SK-N-SH (cell line): Measurements from ENCODE around the gene RNU6-9. TPM values are rescaled to one million over a fixed set of nuclear protein-coding genes. Genes with fewer than 3 reads are reported as not detected.
A peak's percentile ranks its signal among the peaks of the same experiment; 100 is the strongest.

Source experiments
- CTCF ChIA-PET: fragments of 300-600, 350-600 bp; formaldehyde crosslinking; extraction: SDS; loops from one replicate; lab custom pipeline; 2021; lab: Yijun Ruan, JAX
- POLR2A ChIA-PET: fragments of 350-600 bp; sonication (Branson Sonifier 250); formaldehyde crosslinking; extraction: SDS; loops from one replicate; lab custom pipeline; 2020; ENCODE audit warnings: antibody characterized with exemption, inconsistent platforms; lab: Yijun Ruan, JAX
- DNase-seq: peaks from one replicate; pipeline ENCODE4 v3.0.0; 2012
- H2AFZ ChIP-seq: fragments of 200-600 bp; sonication (generic); 2 replicates; pipeline ENCODE4 v1.8.1; 2016; ENCODE audit warnings: antibody characterized with exemption, mild to moderate bottlenecking, low read depth
- H3F3A ChIP-seq: fragments of 200-600 bp; sonication (generic); replicated peaks from 2 replicates; pipeline ENCODE3; 2016; ENCODE audit warnings: antibody characterized with exemption, mild to moderate bottlenecking; ENCODE audit not compliant: insufficient read depth
- H3K27ac ChIP-seq, 2 experiments: fragments of 200-500 bp in 1 of 2; fragments of 200-600 bp in 1 of 2; sonication (Bioruptor generic) in 1 of 2; sonication (generic), shearing (Covaris generic) in 1 of 2; 2 replicates each; pipeline versions ENCODE4 v1.5.1 to v1.6.1; 2014 to 2016; ENCODE audit warnings: low read depth in 2 of 2, inconsistent platforms in 1 of 2, low read length in 1 of 2, mild to moderate bottlenecking in 1 of 2, mixed read lengths in 1 of 2
- H3K27me3 ChIP-seq: fragments of 200-600 bp; sonication (generic), shearing (Covaris generic); 2 replicates; pipeline ENCODE4 v1.6.1; 2016; ENCODE audit warnings: mixed run types; ENCODE audit not compliant: insufficient read depth
- H3K36me3 ChIP-seq, 2 experiments: fragments of 200-500 bp in 1 of 2; fragments of 200-600 bp in 1 of 2; sonication (Bioruptor generic) in 1 of 2; sonication (generic) in 1 of 2; replicated peaks in 1 of 2; 2 replicates each; pipeline versions ENCODE3 to v1.5.1; 2014 to 2016; ENCODE audit warnings: low read length in 1 of 2, mild to moderate bottlenecking in 1 of 2; ENCODE audit not compliant: insufficient read depth in 2 of 2, control insufficient read depth in 1 of 2
- H3K4me1 ChIP-seq, 2 experiments: fragments of 200-500 bp in 1 of 2; fragments of 200-600 bp in 1 of 2; sonication (Bioruptor generic) in 1 of 2; sonication (generic), shearing (Covaris generic) in 1 of 2; 2 replicates each; pipeline versions ENCODE4 v1.5.1 to v1.6.1; 2014 to 2016; ENCODE audit warnings: low read depth in 1 of 2, low read length in 1 of 2, mixed run types in 1 of 2; ENCODE audit not compliant: insufficient read depth in 2 of 2, control insufficient read depth in 1 of 2
- H3K4me2 ChIP-seq: fragments of 200-600 bp; sonication (generic), shearing (Covaris generic); 2 replicates; pipeline ENCODE4 v1.6.1; 2017; ENCODE audit warnings: mixed run types
- H3K4me3 ChIP-seq, 2 experiments: fragments of 200-500 bp in 1 of 2; fragments of 200-600 bp in 1 of 2; sonication (Bioruptor generic) in 1 of 2; sonication (generic), shearing (Covaris generic) in 1 of 2; 2 replicates each; pipeline versions ENCODE4 v1.5.1 to v1.8.1; 2014 to 2016; ENCODE audit warnings: low read depth in 2 of 2, inconsistent platforms in 1 of 2, low read length in 1 of 2, mild to moderate bottlenecking in 1 of 2, mixed read lengths in 1 of 2, moderate library complexity in 1 of 2
- H3K79me2 ChIP-seq: fragments of 200-600 bp; sonication (generic); 2 replicates; pipeline ENCODE4 v1.8.1; 2017; ENCODE audit warnings: mild to moderate bottlenecking; ENCODE audit not compliant: insufficient read depth
- H3K9ac ChIP-seq: fragments of 200-600 bp; sonication (generic); 2 replicates; pipeline ENCODE4 v1.6.1; 2017; ENCODE audit warnings: mixed run types
- H3K9me2 ChIP-seq: fragments of 200-600 bp; sonication (generic); 2 replicates; pipeline ENCODE4 v1.6.1; 2017; ENCODE audit warnings: mixed run types
- H3K9me3 ChIP-seq: fragments of 200-600 bp; sonication (generic); 2 replicates; pipeline ENCODE4 v1.6.1; 2017; ENCODE audit warnings: mixed run types, mild to moderate bottlenecking, moderate library complexity
- H4K20me1 ChIP-seq: fragments of 200-600 bp; sonication (generic); 2 replicates; pipeline ENCODE4 v1.6.1; 2017; ENCODE audit warnings: mild to moderate bottlenecking, mixed run types; ENCODE audit not compliant: insufficient read depth
- EP300 ChIP-seq, 2 experiments: IDR thresholded peaks; 2 replicates each; pipeline versions ENCODE4 v1.4.0 to v1.6.1; 2012; ENCODE audit warnings: borderline replicate concordance in 1 of 2, low read depth in 1 of 2, low read length in 1 of 2
- FOSL2 ChIP-seq: IDR thresholded peaks from 2 replicates; pipeline ENCODE4 v1.4.0; 2012; ENCODE audit warnings: low read depth, mild to moderate bottlenecking, moderate library complexity, borderline replicate concordance
- GABPA ChIP-seq: IDR thresholded peaks from 2 replicates; pipeline ENCODE4 v1.4.0; 2012; ENCODE audit warnings: low read depth, mild to moderate bottlenecking
- PBX3 ChIP-seq: IDR thresholded peaks from 2 replicates; pipeline ENCODE4; 2012
- REST ChIP-seq: IDR thresholded peaks from 2 replicates; pipeline ENCODE4 v1.6.1; 2012; ENCODE audit warnings: mild to moderate bottlenecking, low read depth, low read length, moderate library complexity
- RFX5 ChIP-seq: IDR thresholded peaks from 2 replicates; pipeline ENCODE4 v1.6.1; 2012; ENCODE audit warnings: mild to moderate bottlenecking, improper control_type of control experiment, low read length
- SIN3A ChIP-seq: IDR thresholded peaks from 2 replicates; pipeline ENCODE4 v1.6.1; 2012; ENCODE audit warnings: low read depth, mild to moderate bottlenecking, low read length, moderate library complexity, borderline replicate concordance
- SMC3 ChIP-seq: IDR thresholded peaks from 2 replicates; pipeline ENCODE4 v1.6.1; 2012; ENCODE audit warnings: low read depth, low read length, improper control_type of control experiment
- TAF1 ChIP-seq: IDR thresholded peaks from 2 replicates; pipeline ENCODE4 v1.6.1; 2012; ENCODE audit warnings: low read depth, mild to moderate bottlenecking, low read length, moderate library complexity, borderline replicate concordance
- TCF12 ChIP-seq: IDR thresholded peaks from 2 replicates; pipeline ENCODE4 v1.4.0; 2012
- USF1 ChIP-seq: IDR thresholded peaks from 2 replicates; pipeline ENCODE4 v1.4.0; 2012; ENCODE audit warnings: low read depth, borderline replicate concordance
- YY1 ChIP-seq: IDR thresholded peaks from 2 replicates; pipeline ENCODE4 v1.4.0; 2012; ENCODE audit warnings: low read depth, mild to moderate bottlenecking
- WGBS: methylation state at CpG from one replicate; pipeline ENCODE4 v1.1.6; 2017; ENCODE audit warnings: low lambda C conversion rate; 5-methylcytosine and 5-hydroxymethylcytosine counted together
- polyA plus RNA-seq, 3 experiments: library from polyadenylated mRNA; depleted of rRNA; stranded (reverse); fragments of >200 nt; gene quantifications; 2 replicates each; pipeline ENCODE4 v1.2.3, GENCODE V29; 2012
- TF ChIP-seq, protein P1 (sequence below): IDR thresholded peaks from 2 replicates; pipeline ENCODE4 v1.4.0; 2012; ENCODE audit warnings: low read depth

The RNU6-9 gene
- polyA plus RNA-seq, 1 of the 3 experiments (the other 2 are of a cell fraction): not detected

GRCh38 chr19:858868-859843 lies 34.1 kb upstream of the RNU6-9 start, which contains the start of gene CFD:
CFD (plus strand) TSS chr19:859664; CDS start chr19:859690, 26 bp downstream.
- H3K9me3 ChIP-seq: no peaks in the 10 kb centered on the region
- no peaks in the 10 kb centered on the region for H4K20me1 ChIP-seq
- no peaks in the 10 kb centered on the region for H3K9me2 ChIP-seq
- H3K9ac ChIP-seq: no peak within 1 kb of the TSS
- peak; percentile 51 for DNase-seq
- H3K4me2 ChIP-seq: peak within 1 kb of the TSS; percentile 68; the same call in 1 of the 2 replicates
- no peak within 1 kb of the TSS for H3K27ac ChIP-seq
- WGBS: 53% methylated on average over 10 of the region's 24 CpGs
- peaks cover 0 to 4% of the 10 kb centered on the region in 2 experiments; a peak in 1 of 4 replicates for H3K4me1 ChIP-seq
- H3K79me2 ChIP-seq: no peaks in the 10 kb centered on the region
- H3F3A ChIP-seq: peaks cover 7% of the 10 kb centered on the region
- no peaks in the 10 kb centered on the region for H3K36me3 ChIP-seq
- H3K27me3 ChIP-seq: peaks cover 34% of the 10 kb centered on the region
- TF ChIP-seq YY1 (no peak), EP300 (IDR thresholded peaks at IDR 0.05; ENCODE audit: borderline replicate concordance in 1 of 2, low read depth in 1 of 2, low read length in 1 of 2) (no peak), SMC3 (no peak), TCF12 (no peak)
- H2AFZ ChIP-seq: no peak within 1 kb of the TSS
- POLR2A ChIA-PET: no interaction called here
- CTCF ChIA-PET: interaction anchor here (0.6 to 5.4 kb wide), 17 partner anchors 8 to 385 kb away, joined by 3 to 44 read pairs (median 3); partner anchors contain the start of genes KISS1R and WDR18
- H3K4me3 ChIP-seq: peak within 1 kb of the TSS; percentile 46; a peak in 3 of 4 replicates

GRCh38 chr19:861141-861755 lies 32.0 kb upstream of the RNU6-9 start:
- DNase-seq: no peak
- 15% methylated on average over 23 of the region's 35 CpGs for WGBS
- no peaks in the 10 kb centered on the region for H3K79me2 ChIP-seq
- peaks cover 0 to 4% of the 10 kb centered on the region in 2 experiments; a peak in 1 of 4 replicates for H3K4me1 ChIP-seq
- no peaks in the 10 kb centered on the region for H4K20me1 ChIP-seq
- no peaks in the 10 kb centered on the region for H3K9me2 ChIP-seq
- H3K4me2 ChIP-seq: peak overlapping the region; percentile 50; the same call in 1 of the 2 replicates
- H2AFZ ChIP-seq: no peak overlapping the region
- H3K36me3 ChIP-seq: no peaks in the 10 kb centered on the region
- no peak for TF ChIP-seq REST
- no peak for TF ChIP-seq SMC3
- TF ChIP-seq USF1: no peak
- no peak for TF ChIP-seq SIN3A
- no peak for TF ChIP-seq RFX5
- TF ChIP-seq GABPA: no peak
- no peak for TF ChIP-seq FOSL2
- TF ChIP-seq TAF1: no peak
- TF ChIP-seq PBX3: no peak
- TF ChIP-seq, protein P1, sequence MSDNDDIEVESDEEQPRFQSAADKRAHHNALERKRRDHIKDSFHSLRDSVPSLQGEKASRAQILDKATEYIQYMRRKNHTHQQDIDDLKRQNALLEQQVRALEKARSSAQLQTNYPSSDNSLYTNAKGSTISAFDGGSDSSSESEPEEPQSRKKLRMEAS: no peak
- H3K9me3 ChIP-seq: no peaks in the 10 kb centered on the region
- H3F3A ChIP-seq: peaks cover 7% of the 10 kb centered on the region
- no peak overlapping the region for H3K27ac ChIP-seq
- ChIA-PET POLR2A (no interaction called here), CTCF (interaction anchor here (1.1 to 5.1 kb wide), 2 partner anchors 18 to 61 kb away, joined by 3 to 44 read pairs; no protein-coding TSS in a partner anchor)
- peaks cover 18% of the 10 kb centered on the region for H3K27me3 ChIP-seq
- H3K9ac ChIP-seq: no peak overlapping the region
- peak overlapping the region in 1 of 2 experiments; percentile 3; a peak in 1 of 4 replicates for H3K4me3 ChIP-seq
